ENCODE results near the gene PHRF1. TPM values are rescaled to one million over a fixed set of nuclear protein-coding genes. Genes with fewer than 3 reads are reported as not detected.

The PHRF1 gene
- total RNA-seq, 1 experiment from 2014 or later = 45.5 TPM

GRCh38 chr11:593347-593746 is 17.1 kb downstream of the PHRF1 start:
- no peak for ATAC-seq
- H3K27ac ChIP-seq (ENCODE audit: low read depth, low read length) = no peak overlapping the region
- no peaks in the 10 kb centered on the region for H3K27me3 ChIP-seq (ENCODE audit: insufficient read depth, low read length)
- peaks cover 84% of the 10 kb centered on the region for H3K79me2 ChIP-seq (ENCODE audit: insufficient read depth, low read length)
- BruUV-seq (replicated peaks) = no TSS peak
- H3K9ac ChIP-seq (ENCODE audit: low read length) = no peak overlapping the region
- POLR2A ChIA-PET = no interaction called here
- H2AFZ ChIP-seq (ENCODE audit: low read depth, low read length, poor library complexity, severe bottlenecking) = no peak overlapping the region
- H3K4me2 ChIP-seq (ENCODE audit: low read length) = no peak overlapping the region
- no peaks in the 10 kb centered on the region for H4K20me1 ChIP-seq (ENCODE audit: insufficient read depth)
- DNase-seq (ENCODE audit: low read depth, low spot score) = no peak
- no peaks in the 10 kb centered on the region for H3K9me3 ChIP-seq (ENCODE audit: control insufficient read depth in 1 of 2, insufficient read depth in 1 of 2, low read depth in 1 of 2, low read length in 2 of 2)
- H3K4me1 ChIP-seq (ENCODE audit: control insufficient read depth in 1 of 2, insufficient read depth in 2 of 2, low read length in 2 of 2) = peaks cover 0 to 8% of the 10 kb centered on the region in 2 experiments; a peak in 2 of 4 replicates
- TF ChIP-seq CBX3 (IDR thresholded peaks at IDR 0.05; ENCODE audit: low read depth) (no peak), SIN3A (IDR thresholded peaks at IDR 0.05; ENCODE audit: low read depth) (no peak), SRF (IDR thresholded peaks at IDR 0.05; ENCODE audit: low read depth) (no peak), MAX (IDR thresholded peaks at IDR 0.05) (no peak), CEBPB (IDR thresholded peaks at IDR 0.05; ENCODE audit: low read depth) (no peak), CTCF (IDR thresholded peaks at IDR 0.05 in 2 of 3, conservative IDR thresholded peaks at IDR 0.05 in 1 of 3; ENCODE audit: borderline replicate concordance in 1 of 3, insufficient read depth in 1 of 3, low read depth in 2 of 3, low read length in 2 of 3) (no peak), TCF7L2 (IDR thresholded peaks at IDR 0.05; ENCODE audit: borderline replicate concordance, extremely low read depth, insufficient read depth, insufficient read length) (no peak), EZH2phosphoT487 (IDR thresholded peaks at IDR 0.05; ENCODE audit: borderline replicate concordance) (no peak), SP1 (IDR thresholded peaks at IDR 0.05; ENCODE audit: low read depth) (no peak), REST (IDR thresholded peaks at IDR 0.05; ENCODE audit: low read depth) (no peak), ATF3 (IDR thresholded peaks at IDR 0.05) (no peak), POLR2A (IDR thresholded peaks at IDR 0.05; ENCODE audit: borderline replicate concordance, extremely low read depth, insufficient read depth, insufficient read length) (no peak), FOSL1 (IDR thresholded peaks at IDR 0.05; ENCODE audit: low read depth) (no peak), JUND (IDR thresholded peaks at IDR 0.05) (no peak), ZNF274 (IDR thresholded peaks at IDR 0.05; ENCODE audit: low read depth, low read length) (no peak), POLR2AphosphoS5 (IDR thresholded peaks at IDR 0.05; ENCODE audit: low read depth, low read length) (no peak), EGR1 (IDR thresholded peaks at IDR 0.05; ENCODE audit: low read depth) (no peak), ZBTB33 (IDR thresholded peaks at IDR 0.05; ENCODE audit: extremely low read depth, insufficient replicate concordance, low read length) (no peak), ZFX (IDR thresholded peaks at IDR 0.05) (no peak), YY1 (IDR thresholded peaks at IDR 0.05; ENCODE audit: extremely low read depth, insufficient replicate concordance, low read depth, low read length) (no peak)
- no peak overlapping the region for H3K4me3 ChIP-seq (replicated peaks in 1 of 2; ENCODE audit: low read depth in 1 of 2, low read length in 2 of 2)
- CTCF ChIA-PET = no interaction called here
- RAD21 ChIA-PET (ENCODE audit: low non-redundant PET in 1 of 2, low total read pairs in 2 of 2, uncharacterized antibody in 2 of 2, unreplicated experiment in 2 of 2) = no interaction called here
- intact Hi-C loops (cut with micrococcal nuclease) = no loop called here
- no peaks in the 10 kb centered on the region for H3K9me2 ChIP-seq (ENCODE audit: insufficient read depth)
- H3K36me3 ChIP-seq (ENCODE audit: control insufficient read depth in 1 of 2, insufficient read depth in 2 of 2, low read length in 2 of 2) = peaks cover 66 to 68% of the 10 kb centered on the region in 2 experiments

Data from HCT116 (cell line).